Activated T-cell treated with anti-CD3 and anti-CD28 coated beads, Interleukin-2, amount 50 U/mL, for 48 hours (primary cell): Measurements from ENCODE around the gene EHBP1.
A peak's percentile ranks its signal among the peaks of the same experiment; 100 is the strongest.

Source experiments
- DNase-seq, 2 experiments: peaks; one replicate each; pipeline ENCODE4 v3.0.0-alpha.2; 2020

EHBP1 gene

GRCh38 chr2:62705007-62705829, at the start of gene EHBP1:
Gene EHBP1, plus strand, starts transcription at chr2:62705713. Its CDS starts 1,479 bp downstream, at chr2:62707192.
- DNase-seq: peak; percentile 99

GRCh38 chr2:62657783-62658182, 47.7 kb upstream of the EHBP1 start:
- no peak for DNase-seq

DNA sequence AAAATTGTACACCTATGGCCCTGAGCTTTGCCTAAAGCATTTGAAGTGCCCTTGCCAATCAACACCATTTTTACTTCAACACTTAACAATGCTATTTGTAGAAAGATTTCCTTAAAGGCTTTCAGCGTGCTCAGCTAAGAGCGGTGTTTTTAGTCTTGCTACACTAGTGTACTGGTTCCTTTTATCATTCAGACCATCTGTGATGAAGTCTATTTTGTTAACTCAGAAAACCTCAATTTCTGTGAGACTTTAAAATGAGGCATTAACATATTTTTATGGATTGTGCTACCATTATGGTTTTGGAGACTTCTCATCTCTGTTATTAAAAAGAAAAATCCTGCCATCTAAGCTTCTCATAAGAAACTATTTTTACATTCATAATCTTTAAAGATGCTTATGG, 46.6 kb upstream of the EHBP1 start:
- DNase-seq: no peak

- DNase-seq: no peak
These were observed 45.4 kb upstream of the EHBP1 start for GRCh38 chr2:62660087-62660486.

- no peak for DNase-seq
These were observed 44.8 kb upstream of the EHBP1 start for GRCh38 chr2:62660582-62661262.

DNA sequence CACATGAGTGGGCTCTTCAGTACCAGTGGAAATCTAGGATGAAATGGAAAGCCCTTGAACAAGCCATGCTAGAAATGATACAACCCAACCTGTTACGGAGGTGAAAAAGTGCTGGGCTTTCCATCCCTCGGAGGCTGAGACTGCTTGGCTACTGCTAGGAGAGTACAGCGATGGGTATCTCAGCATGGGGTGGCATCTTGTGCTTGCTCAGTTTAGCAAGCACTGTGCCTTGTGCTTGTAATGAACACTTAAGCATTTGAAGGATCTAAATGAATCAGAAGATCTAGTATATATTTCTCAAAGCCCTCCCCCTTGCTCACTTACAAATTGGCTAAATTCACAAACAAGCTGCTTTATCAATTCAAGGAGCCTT, 44.3 kb upstream of the EHBP1 start:
- DNase-seq: no peak

DNA sequence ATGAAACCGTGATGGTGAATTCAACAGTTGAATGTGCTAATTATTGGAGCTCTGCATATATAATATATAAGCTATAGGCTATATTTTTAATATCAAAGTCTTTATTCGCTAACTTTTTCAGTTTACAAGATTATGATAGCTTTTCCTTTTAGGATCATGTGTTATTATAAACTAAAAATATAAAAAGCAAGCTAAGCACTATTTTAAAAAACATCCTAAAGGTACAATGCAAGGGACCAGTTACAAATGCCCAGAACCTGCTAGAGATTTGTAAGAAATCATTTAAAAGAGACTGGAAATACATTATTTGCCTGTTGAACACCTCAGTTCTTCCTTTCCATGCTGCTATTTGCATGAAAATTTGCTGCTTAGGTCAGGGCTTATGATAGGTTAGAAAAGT, 43.4 kb upstream of the EHBP1 start:
- DNase-seq: no peak

- no peak for DNase-seq
These were observed 43.0 kb upstream of the EHBP1 start for GRCh38 chr2:62662554-62662953.

DNA sequence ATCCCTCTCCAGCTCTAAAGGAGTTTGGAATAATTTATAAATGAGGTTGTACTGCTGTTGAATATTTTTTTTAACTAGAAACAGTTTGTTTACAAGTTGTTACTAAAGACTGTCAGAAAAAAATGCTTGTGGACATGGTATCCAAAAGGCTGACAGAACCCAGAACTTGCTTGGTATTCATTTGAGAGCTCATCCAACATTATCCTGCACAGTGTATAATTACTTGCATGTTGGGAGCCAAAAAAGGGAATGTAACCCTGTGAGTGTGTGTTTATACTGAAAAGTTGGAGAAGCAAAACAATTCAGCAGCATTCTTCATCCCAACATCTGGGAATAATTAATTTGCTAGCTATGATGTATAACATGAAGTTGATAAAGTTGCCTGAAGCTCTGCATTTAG, 42.1 kb upstream of the EHBP1 start:
- no peak for DNase-seq

GRCh38 chr2:62663920-62664795, 41.4 kb upstream of the EHBP1 start:
- no peak for DNase-seq

DNA sequence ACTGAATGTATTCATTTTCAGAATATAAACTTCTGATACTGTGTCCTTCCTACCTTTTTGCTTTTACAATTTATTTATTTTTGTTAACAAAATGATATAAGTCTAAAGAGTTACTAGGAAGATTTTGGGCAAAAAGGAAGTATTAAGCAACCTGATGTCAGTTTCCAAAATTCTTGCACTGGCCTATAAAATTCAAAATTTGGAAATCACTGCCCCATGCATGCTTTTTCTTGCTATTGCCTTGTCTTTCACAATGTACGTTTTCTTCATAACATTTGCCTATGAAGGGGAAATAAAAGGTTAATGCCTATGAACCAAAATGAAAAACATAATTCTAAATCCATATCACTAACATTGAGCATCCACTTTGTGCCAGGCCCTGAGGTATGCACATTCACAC, 40.1 kb upstream of the EHBP1 start:
- DNase-seq: no peak

DNA sequence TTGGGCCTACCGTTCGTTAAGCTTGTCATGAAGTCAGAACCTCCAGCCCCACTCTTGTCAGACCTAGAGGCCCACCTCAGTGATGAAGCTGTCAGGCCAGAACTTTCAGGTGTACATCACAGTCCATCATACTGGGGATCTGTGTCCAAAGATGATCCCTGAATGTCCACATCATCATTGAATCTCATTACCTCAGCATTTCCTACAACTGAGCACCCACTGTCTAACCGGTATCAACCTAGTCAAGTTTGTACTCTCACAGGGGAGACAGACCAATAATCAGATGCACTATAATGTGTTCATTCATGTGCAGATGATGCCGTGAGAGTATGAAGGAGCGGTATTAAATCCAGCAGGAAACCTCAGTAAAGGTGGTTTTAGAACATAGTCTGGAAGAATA, 36.3 kb upstream of the EHBP1 start:
- no peak for DNase-seq

- no peak for DNase-seq
These were observed 32.9 kb upstream of the EHBP1 start for GRCh38 chr2:62672601-62673000.

DNA sequence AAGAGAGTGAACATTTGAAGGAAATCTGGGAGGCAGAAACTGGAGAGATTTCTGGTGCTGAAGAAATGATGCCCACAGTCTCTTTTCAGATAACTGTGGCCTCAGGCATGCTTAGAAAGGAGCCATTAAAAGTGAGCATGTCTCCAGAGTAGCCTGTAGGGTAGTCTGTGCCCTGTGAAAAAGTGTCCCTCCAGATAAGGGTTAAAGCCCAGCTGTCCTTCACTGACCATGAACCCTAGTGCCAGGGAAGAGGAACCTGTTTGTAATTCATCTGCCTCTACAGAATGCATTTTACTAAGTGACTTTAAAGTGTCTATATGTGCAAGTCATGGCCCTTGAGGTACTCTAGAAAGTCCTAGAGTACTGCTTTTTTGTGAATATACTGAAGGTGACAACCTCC, 30.5 kb upstream of the EHBP1 start:
- no peak for DNase-seq

GRCh38 chr2:62685256-62685655, 20.3 kb upstream of the EHBP1 start:
- no peak for DNase-seq

- no peak for DNase-seq
These were observed 19.4 kb upstream of the EHBP1 start for GRCh38 chr2:62686012-62686685.

- no peak for DNase-seq
These were observed 17.9 kb upstream of the EHBP1 start for GRCh38 chr2:62687636-62688035.

- no peak for DNase-seq
These were observed 16.7 kb upstream of the EHBP1 start for GRCh38 chr2:62688771-62689170.

DNA sequence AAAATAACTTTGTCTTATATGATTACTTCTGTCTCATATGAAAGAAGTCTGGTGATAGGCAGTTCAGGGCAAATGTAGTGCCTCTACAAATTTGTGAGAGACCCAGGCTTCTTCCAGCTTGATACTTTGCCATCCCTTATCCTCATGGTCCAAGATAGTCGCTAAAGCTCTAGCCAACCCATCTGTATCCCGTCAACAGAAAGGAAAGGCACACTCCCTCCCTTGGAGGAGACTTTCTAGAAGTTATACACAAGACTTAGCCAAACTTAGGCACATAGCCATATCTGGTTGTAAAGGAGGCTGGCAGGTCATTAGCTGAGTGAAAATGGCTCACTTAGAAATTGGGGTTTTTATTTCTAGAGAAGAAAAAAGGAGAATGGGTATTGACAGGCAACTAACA, 14.3 kb upstream of the EHBP1 start:
- DNase-seq: no peak

DNA sequence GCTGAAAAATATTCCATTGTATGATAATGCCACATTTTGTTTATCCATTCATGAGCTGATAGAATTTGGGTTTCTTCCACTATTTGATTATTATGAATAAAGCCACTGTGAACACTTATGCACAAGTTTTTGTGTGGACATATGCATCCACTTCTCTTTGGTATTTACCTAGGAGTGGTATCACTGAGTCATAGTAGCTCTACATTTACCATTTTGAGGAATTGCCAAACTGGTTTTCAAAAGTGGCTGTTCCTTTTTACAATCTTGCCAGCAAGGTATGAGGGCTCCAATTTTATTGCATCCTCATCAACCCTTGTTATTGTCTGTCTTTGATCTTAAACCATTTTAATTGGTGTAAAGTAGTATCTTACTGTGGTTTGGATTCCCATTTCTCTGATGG, 13.3 kb upstream of the EHBP1 start:
- no peak for DNase-seq

DNA sequence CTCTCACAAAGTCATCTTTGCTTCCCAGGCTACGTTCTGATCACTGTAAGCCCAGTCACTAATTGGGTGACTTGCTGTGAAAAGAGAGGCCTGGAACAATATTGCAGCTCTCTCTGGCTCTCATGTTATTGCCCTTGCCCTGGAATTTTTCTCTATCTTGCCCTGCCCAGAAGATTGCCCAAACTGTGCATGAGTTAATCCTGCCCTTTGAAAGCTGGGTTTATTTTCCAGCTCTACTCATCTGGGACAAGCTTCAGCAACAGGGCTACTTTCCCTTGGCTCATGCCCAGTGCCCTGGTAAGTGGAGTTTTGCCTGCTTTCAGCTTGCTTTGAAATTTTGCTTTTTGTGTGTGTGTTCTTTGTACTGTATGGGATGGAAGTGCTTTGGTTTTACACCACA, 6.9 kb upstream of the EHBP1 start:
- no peak for DNase-seq

DNA sequence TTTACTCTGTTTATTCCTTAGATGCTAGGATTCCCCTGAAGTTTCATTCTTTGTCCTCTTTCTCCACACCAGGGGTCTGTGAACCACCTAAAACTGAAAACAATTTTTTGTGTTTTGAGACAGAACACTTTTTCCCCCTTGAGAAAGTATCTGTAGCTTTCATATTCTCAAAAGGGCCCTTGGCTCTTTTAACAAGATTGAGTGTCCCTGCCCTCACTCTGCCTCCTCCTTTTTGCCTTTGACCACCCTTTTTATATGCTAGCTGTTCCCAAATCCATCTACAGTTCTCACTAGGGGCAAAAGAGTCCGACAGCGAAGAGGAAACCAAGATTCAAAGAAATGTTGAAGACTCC, 883 bp upstream of the EHBP1 start:
- DNase-seq: no peak
